Activated CD4-positive, CD25-positive, alpha-beta regulatory T cell treated with anti-CD3 and anti-CD28 coated beads, Interleukin-2, amount 50 U/mL, for 16 hours (primary cell): ENCODE data around the gene CCZ1.
"Not testable (repeated sequence)": the region's sequence is repeated elsewhere in the genome, so short reads cannot be mapped to it uniquely, and the experiment has no call there.

ENCODE experiments used
- DNase-seq: peaks from one replicate; pipeline ENCODE4 v3.0.0-alpha.2; 2020; ENCODE audit warnings: low read depth, low spot score

Gene CCZ1

DNA sequence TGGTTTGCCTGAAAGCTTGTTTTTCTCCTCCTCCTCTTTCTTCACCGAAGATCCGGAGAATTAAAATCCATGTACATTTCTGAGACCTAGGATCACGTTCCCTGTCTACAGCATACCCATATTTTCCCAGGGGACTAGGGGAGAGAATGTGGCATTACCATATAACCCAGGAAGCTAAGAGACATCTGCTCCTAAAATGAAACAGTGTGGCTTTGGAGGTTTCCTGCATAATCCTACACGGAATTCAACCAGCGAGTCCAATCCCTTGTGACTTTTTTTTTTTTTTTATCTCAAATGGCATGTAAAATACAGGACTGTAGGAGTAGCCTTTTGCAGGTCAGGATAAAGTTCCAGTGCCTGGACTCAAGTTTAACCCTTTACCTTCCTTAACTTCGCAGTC is 10.3 kb downstream of the CCZ1 start:
- not testable (repeated sequence) for DNase-seq

DNA sequence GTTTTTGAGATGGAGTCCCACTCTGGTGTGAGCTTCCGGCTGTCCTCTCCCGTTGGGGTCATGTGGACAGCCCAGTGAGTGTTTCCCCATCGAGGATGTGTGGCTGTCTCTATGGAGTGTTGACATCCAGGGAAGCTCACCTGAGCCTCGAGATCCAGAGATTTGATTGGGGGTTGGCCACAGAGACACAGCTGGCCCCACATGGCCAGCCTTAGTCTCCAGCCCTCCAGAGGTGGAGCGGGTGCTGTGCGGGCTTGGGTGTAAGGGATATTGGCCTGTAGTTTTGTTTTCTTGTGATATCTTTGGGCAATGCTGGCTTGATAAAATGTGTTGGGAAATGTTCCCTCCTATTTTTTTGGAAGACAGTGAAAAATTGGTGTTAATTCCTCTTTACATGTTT is 18.0 kb downstream of the CCZ1 start:
- not testable (repeated sequence) for DNase-seq

DNA sequence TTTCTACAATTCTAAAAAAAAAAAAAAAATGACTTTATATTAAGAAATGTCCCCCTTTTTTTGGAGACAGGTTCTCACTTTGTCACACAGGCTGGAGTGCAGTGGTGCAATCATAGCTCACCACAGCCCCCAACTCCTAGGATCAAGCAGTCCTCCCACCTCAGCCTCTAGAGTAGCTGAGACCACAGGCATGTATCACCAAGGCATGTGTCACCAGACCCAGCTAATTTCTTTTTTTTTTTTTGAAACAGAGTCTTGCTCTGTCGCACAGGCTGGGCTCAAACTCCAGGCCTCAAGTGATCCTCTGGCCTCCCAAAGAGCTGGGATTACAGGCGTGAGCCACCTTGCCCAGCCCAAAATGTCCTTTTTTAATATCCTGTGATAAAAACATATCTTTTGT is 25.6 kb downstream of the CCZ1 start:
- DNase-seq = not testable (repeated sequence)

DNA sequence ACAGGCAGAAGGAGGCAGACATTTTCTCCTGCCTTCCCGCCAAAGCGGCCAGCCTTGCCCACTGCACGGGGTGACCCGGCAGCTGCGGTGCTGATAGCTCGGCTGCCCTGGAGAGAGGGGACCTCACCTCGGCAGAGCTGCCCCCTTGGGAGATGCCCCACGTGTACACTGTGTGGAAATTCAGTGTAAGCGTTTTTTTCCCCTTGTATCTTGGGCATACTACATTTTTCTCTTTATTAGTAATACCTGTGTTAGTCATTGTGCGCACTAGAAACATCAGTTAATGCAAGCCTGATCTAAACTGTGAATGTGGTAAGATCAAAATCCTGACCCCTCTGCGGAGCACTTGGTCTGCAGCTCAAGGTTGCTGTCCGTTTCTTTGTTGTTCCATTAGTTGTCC is 26.1 kb downstream of the CCZ1 start:
- not testable (repeated sequence) for DNase-seq

DNA sequence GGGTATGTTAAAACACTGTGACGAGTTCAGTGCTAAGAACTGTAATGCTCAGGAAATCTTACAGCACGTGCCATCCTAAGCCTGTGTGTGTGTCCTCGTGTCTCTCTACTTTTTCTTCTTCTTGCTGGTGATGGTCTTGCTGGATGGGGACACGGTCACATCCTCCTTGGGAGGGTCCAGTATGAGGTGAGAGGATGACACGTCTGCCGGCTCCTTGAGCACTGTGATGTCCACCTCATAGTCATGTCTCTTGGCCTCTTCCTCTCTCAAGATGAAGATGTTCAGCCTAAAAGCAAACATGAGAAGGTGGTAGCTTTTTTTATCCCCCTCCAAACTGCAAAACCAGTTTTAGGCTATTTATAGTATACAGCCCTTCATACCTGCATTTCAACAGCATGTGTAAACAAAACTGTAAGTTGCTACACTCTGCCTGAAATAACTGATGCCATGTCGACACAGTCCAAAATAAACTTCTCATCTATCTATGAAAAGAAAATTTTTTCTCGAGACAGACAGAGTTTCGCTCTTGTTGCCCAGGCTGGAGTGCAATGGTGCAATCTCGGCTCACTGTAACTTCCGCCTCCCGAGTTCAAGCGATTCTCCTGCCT is 27.8 kb downstream of the CCZ1 start:
- not testable (repeated sequence) for DNase-seq

DNA sequence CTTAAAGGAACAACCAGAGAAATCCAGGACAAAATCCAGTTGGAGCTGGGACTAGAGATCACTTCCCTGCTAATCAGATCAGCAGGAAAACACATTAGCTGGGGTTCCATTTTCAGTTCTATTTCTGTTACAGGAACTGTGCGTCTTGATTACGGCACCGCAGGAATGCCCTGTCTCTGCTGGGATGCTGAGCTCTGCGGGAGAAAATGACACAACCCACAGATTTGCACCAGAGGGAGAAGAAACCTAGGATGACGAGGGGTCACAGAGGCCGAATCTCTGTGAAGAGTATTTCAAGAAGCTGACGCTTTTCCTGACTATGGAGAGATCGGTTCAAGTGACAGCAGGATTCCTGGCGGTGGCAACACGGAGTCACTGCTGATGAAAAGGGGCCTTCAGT is 31.8 kb downstream of the CCZ1 start:
- not testable (repeated sequence) for DNase-seq

DNA sequence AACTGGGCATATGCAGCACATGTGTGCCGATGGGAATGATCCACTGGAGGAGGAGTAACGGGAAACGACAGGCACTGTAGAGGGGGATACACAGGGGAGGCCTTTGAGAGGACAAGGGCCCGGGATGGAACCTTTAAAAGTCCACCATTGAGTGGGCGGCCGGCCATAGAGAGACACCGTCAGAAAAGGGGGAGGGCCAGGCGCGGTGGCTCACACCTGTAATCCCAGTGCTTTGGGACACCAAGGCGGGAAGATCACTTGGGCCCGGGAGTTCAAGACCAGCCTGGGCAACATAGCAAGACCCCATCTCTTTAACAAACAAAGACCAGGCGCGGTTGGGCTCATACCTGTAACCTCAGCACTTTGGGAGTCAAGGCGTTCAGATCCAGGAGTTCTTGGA is 32.7 kb downstream of the CCZ1 start:
- not testable (repeated sequence) for DNase-seq

DNA sequence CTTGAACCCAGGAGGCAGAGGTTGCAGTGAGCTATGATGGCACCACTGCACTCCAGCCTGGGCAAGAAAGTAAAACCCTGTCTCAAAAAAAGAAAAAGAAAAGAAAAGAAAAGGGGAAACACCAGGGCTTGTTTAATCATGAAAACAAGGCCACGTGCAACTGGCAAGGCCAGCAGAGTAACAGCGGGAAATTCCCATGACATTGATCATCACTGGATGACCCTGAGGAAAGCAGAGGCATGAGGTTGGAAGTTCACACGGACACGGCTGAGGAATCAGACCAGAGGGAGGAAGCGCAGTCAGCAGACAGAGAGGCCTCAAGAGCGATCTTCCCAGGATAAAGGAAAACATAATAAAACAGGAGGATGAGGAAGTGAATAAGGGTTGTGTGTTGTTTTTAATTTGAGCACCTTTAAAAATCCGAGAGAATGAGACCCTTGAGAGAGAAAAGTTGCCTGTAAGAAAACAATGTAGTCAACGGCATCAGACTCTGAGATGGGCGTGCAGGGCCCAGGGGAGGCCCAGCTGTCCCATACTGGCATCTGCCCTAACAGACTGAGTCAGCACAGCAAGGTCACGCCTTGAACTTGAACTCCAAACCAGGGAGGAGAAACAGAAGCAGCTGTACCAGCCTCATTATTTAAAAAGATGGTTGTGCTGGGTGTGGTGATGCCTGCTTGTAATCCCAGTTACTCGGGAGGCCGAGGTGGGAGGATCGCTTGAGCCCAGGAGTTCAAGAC is 33.5 kb downstream of the CCZ1 start:
- not testable (repeated sequence) for DNase-seq

DNA sequence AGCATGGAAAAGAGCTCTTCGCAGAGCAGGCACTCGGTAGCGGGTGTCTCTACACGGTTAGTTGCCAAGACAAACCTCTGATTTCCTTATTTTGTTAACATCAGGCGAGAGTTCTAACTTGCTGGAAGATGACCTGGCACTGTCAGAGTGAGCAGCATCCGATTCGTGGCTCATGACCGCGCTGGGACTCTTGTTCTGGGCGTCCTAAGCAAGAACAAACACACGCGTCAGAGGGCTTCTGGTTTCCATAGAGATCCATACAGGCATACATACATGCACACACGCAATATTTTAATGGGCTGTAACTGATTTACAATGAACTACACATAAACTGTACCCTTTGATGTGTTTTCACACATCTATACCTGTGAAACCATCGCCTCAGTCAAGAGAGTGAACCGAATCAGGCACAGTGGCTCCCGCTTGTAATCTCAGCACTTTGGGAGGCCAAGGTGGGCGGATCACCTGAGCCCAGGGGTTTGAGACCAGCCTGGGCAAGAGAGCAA is 36.5 kb downstream of the CCZ1 start:
- DNase-seq = not testable (repeated sequence)

DNA sequence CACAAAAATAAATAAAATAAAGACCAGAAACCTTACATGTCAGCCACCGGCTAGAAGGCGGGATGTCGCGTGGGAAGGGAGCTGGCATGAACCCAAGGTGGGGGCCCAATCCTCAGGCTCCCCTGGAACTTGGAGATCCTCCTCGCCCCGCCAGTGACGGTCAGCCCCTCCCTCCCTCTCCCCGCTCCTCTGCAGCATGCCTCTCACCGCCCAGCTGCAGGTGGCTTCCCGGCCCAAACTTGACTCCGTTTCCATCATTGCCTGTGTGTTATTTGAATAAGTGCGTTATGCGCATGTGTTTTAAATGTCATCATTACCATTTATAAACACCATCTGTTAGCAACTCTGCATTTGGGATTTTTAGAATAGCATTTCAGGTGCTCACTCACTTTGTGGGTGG is 64.7 kb downstream of the CCZ1 start:
- DNase-seq = not testable (repeated sequence)

DNA sequence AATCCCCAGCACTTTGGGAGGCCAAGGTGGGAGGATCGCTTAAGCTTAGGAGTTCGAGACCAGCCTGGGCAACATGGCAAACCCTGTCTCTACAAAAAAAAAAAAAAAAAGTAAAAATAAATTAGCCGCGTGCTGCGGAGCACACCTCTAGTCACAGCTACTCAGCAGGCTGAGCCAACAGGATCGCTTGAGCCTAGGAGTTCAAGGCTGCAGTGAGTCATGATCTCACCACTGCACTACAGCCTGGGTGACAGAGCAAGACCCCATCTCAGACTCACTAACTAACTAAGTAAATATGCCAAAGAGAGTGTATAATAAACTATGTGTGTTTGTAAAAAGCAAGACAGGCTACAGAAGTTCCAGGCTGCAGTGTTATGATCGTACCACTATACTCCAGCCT is 65.3 kb downstream of the CCZ1 start:
- DNase-seq = not testable (repeated sequence)

DNA sequence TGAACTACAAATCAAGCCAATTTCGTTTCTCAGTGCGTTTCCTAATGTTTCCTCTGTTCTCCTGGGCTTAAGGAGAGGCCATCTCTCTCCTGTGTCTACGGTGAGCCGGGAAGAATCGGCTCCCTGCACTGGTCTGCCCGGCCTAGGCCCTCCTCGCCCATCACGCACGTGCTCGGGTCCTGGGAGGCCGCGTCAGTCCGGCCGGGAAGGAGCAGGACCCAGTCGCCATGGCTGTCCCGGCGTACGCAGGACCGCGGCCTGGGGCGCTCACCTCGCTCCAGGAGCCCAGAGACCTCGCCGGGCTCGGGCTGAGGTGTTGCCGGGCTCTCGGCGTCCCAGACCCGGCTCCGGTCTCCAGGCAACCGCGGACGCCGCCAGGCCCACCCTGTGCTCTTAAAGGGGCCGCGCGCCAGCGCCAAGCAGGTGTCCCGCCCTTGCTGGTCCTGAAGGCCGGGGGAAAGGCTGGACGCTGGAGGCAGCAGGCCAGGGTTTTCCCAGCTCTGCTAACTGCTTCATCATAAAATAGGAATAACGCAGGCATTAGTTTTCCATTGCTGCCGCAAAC is 71.9 kb downstream of the CCZ1 start, which contains the start of gene RSPH10B:
TSS of gene RSPH10B (minus strand) at position 343 of the 565 bp plus-strand sequence. CDS start 3,573 bp downstream, outside the sequence.
- not testable (repeated sequence) for DNase-seq

DNA sequence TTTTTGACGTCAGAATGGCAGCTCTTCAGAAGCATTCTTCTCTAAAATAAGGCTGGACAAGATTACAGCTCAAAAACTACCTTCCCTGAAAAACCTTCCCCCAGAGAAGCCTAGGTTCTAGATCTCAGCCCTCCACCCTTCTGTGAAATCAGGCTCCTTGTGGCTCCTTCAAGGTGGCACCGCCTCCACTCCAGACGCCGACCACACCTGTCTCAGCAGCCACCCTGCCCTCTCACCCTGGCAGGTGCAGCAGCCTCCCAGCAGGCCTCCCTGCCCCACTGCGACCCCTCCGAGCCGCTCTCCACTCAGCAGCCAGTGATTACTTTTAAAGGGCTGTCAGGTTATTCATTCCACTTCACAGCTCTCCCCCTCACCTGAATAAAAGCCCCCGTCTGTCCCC is 75.0 kb downstream of the CCZ1 start:
- not testable (repeated sequence) for DNase-seq
